Measurements from ENCODE around the gene RASSF3.

DNA sequence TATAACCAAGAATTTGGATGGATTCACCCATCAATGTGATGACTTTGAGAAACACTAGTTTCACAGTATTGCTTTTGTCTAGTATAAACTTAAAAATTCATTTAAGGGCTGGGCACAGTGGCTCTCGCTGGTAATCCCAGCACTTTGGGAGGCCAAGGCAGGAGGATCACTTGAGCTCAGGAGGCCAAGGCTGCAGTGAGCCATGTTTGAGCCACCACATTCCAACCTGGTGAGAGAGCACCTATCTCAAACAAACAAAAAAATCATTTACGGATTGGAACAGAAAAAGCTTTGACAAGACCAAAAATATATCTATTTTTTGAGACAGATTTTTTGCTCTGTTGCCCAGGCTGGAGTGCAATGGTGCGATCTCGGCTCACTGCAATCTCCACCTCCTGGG lies 121.4 kb downstream of the RASSF3 start:
- TF ChIP-seq, protein P1, sequence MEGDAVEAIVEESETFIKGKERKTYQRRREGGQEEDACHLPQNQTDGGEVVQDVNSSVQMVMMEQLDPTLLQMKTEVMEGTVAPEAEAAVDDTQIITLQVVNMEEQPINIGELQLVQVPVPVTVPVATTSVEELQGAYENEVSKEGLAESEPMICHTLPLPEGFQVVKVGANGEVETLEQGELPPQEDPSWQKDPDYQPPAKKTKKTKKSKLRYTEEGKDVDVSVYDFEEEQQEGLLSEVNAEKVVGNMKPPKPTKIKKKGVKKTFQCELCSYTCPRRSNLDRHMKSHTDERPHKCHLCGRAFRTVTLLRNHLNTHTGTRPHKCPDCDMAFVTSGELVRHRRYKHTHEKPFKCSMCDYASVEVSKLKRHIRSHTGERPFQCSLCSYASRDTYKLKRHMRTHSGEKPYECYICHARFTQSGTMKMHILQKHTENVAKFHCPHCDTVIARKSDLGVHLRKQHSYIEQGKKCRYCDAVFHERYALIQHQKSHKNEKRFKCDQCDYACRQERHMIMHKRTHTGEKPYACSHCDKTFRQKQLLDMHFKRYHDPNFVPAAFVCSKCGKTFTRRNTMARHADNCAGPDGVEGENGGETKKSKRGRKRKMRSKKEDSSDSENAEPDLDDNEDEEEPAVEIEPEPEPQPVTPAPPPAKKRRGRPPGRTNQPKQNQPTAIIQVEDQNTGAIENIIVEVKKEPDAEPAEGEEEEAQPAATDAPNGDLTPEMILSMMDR (IDR thresholded peaks at IDR 0.05; ENCODE audit: borderline replicate concordance, extremely low read depth, low read length, poor library complexity, severe bottlenecking) = no peak
- no peak for TF ChIP-seq EZH2 (IDR thresholded peaks at IDR 0.05; ENCODE audit: borderline replicate concordance, low read depth, low read length, severe bottlenecking)

Measured in DND-41 (cell line).